Spinal cord (tissue), 10 donors: Measurements from ENCODE around the gene PRDM15. TPM values are rescaled to one million over a fixed set of nuclear protein-coding genes. Genes with fewer than 3 reads are reported as not detected.

Source experiments
- DNase-seq, 6 donors: peaks; one replicate each; pipeline versions ENCODE4 v3.0.0 to v3.0.0-alpha.2; 2013 to 2015; ENCODE audit warnings: low spot score in 6 of 6, low read depth in 4 of 6
- H3K27ac ChIP-seq: one replicate; pipeline ENCODE4 v1.5.1; 2013; ENCODE audit warnings: low read depth, low read length, control low read depth
- H3K27me3 ChIP-seq: one replicate; pipeline ENCODE4 v1.6.1; 2013; ENCODE audit warnings: low read length; ENCODE audit not compliant: control insufficient read depth, insufficient read depth
- H3K36me3 ChIP-seq: one replicate; pipeline ENCODE4 v1.6.1; 2013; ENCODE audit warnings: low read length; ENCODE audit not compliant: control insufficient read depth, insufficient read depth
- H3K4me1 ChIP-seq: one replicate; pipeline ENCODE4 v1.6.1; 2013; ENCODE audit warnings: low read length; ENCODE audit not compliant: control insufficient read depth, insufficient read depth
- H3K4me3 ChIP-seq: one replicate; pipeline ENCODE4 v1.5.1; 2013; ENCODE audit warnings: low read depth, low read length, control low read depth
- H3K9me3 ChIP-seq: one replicate; pipeline ENCODE4 v1.6.1; 2013; ENCODE audit warnings: low read length; ENCODE audit not compliant: control insufficient read depth, insufficient read depth
- WGBS: methylation state at CpG from one replicate; pipeline ENCODE4 v1.1.5; 2013; ENCODE audit warnings: missing lambda C conversion rate; ENCODE audit not compliant: insufficient coverage; 5-methylcytosine and 5-hydroxymethylcytosine counted together
- polyA plus RNA-seq, 2 donors: library from polyadenylated mRNA; unstranded; fragments of 120-200 nt; gene quantifications; one replicate each; pipeline ENCODE4 v1.2.1, GENCODE V29; 2013; ENCODE audit not compliant: insufficient read length in 2 of 2
- total RNA-seq, 2 donors: library from RNA; depleted of rRNA in 1 of 2; stranded (reverse); fragments of 120-200 nt in 1 of 2; fragments of >200 nt in 1 of 2; gene quantifications; one replicate each; pipeline versions ENCODE4 v1.2.3 to v1.2.4, GENCODE V29; 2013 to 2014
- donor health status: healthy.

PRDM15 gene
- total and polyA plus RNA-seq, 4 donors: 4.1 to 7.1 (median 6.3) TPM

DNA sequence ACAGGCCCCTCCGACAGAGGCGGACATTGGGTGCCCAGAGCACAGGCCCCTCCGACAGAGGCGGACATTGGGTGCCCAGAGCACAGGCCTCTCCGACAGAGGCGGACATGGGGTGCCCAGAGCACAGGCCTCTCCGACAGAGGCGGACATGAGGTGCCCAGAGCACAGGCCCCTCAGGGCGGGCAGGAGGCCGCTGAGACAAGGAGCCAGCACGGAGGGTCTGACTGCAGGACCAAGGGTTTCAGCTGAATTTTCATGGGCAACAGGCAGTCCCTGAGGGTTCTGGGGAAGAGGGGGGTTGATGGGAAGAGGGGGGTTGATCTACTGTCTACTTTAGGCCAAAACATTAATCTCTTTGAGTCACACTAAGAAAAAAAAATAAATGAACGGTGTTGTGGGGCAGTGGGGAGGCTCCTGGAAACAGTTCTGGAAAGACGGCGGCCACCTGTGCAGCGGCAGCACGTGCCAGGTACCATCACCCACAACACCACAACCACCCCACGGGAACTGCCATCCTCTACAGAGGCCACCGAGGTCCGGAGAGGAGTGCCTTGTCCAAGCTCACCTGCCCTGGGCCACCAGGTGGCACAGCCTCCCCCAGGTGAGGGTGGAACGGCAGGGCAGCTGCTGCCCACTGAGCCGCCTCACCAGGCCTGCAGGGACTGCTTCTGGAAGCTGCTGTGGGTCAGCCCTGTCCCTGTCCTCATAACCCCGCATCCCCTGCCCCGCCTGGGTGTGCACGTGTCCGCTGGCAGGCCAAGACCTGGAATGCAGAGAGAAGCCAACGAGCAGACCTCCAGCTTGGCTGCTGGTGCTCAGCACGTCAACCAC, 20.5 kb downstream of the PRDM15 start:
- Histone ChIP-seq H3K4me3 (no peak overlapping the region), H3K27ac (no peak overlapping the region), H3K9me3 (no peaks in the 10 kb centered on the region), H3K4me1 (peaks cover 8% of the 10 kb centered on the region), H3K36me3 (peaks cover 52% of the 10 kb centered on the region), H3K27me3 (no peaks in the 10 kb centered on the region)
- DNase-seq: no peak
- 90% methylated on average over 21 of the region's 27 CpGs for WGBS

DNA sequence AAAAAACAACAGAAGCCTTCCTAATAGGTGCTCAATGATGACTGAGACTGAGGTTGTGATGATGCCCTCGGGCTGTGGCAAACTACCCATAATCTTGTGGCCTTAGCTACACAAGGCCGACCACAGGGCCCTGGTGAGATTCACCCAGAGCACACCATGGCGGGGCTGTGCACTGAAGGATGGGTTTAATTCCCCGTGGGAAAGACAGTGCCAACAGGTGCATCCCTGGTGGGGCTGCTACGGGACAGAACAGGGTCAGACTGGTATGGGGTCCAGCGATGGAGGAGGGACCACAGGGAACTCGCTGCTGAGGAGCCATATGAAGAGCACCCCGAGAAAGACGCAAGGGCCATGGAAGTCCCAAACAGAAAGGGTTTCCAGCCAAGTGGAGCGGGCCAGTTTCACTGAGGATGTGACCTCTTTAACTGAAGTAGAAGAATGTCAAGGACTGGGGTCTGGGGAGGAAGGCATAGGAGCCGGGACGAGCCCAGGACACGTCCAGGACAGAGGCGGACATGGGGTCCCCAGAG, 21.3 kb downstream of the PRDM15 start:
- Histone ChIP-seq H3K9me3 (no peaks in the 10 kb centered on the region), H3K27ac (no peak overlapping the region), H3K36me3 (peaks cover 58% of the 10 kb centered on the region), H3K4me1 (peaks cover 4% of the 10 kb centered on the region), H3K4me3 (no peak overlapping the region), H3K27me3 (no peaks in the 10 kb centered on the region)
- DNase-seq: no peak
- 92% methylated on average over 14 of the region's 14 CpGs for WGBS

DNA sequence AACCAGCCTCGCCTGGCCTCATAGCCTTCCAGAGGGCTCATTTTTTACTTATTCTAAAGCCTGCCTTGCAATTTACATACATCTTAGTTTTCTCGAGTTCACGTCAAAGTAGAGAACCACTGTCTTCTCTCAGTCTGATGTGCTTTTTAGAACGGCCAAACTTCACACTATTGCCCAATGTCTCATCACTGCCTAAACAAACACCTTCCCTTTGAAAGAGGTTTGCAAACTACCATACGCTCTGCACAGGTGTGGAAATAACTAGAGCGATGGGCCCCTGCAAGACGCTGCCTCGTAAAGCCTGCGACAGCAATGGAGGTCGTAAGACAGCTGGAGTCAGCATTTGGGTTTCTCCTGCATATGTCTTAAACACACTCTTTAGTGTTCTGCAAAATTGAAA, 22.6 kb downstream of the PRDM15 start:
- DNase-seq: no peak
- no peak overlapping the region for H3K27ac ChIP-seq
- no peak overlapping the region for H3K4me3 ChIP-seq
- H3K9me3 ChIP-seq: no peaks in the 10 kb centered on the region
- H3K36me3 ChIP-seq: peaks cover 68% of the 10 kb centered on the region
- no peaks in the 10 kb centered on the region for H3K4me1 ChIP-seq
- WGBS: 82% methylated on average over 10 of the region's 10 CpGs
- no peaks in the 10 kb centered on the region for H3K27me3 ChIP-seq

DNA sequence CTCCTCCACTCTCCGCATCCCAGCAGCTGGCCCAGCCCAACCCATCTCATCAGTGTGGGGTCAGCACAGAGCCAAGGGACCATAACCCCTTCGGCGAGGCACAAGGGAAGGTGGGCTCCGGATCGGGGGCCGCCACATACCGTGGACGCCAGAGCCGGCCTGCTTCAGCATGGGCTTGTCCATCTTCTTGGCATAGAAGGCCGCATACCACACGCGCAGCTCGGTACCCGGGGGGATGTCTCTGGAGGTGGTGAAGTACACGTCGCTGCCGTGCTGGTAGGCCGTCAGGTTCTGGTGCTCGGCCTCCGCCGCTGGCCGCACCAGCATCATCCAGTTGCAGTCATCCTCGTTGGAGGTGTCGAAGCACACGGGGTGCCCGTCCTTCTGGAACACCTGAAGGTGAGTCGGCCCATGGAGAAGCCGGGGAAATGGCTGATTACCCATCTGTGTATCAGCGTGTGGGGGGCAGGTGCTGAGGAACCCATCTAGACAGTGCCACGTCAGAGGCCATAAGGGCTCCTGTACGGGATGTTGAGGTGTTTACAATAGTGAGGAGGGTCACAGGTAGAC, 24.6 kb downstream of the PRDM15 start:
- DNase-seq: no peak
- 94% methylated on average over 31 of the region's 31 CpGs for WGBS
- Histone ChIP-seq H3K36me3 (peaks cover 77% of the 10 kb centered on the region), H3K27ac (no peak overlapping the region), H3K27me3 (no peaks in the 10 kb centered on the region), H3K9me3 (no peaks in the 10 kb centered on the region), H3K4me3 (no peak overlapping the region), H3K4me1 (no peaks in the 10 kb centered on the region)

DNA sequence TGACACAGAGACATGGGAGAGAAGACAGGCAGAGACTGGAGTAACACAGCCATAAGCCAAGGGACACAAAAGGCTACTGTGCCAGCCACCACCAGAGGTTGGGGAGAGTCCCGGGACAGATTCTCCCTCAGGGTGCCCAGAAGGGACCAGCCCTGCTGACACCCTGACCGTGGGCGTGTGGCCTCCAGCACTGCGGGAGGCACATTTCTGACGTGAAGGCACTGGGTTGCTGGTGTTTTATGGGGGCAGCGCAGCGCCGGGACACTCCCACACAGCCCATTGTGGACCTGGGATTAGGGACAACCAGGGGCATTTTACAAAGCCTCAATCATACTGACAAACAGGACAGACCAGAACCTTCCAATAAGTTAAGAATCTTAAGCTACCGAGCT, 26.2 kb downstream of the PRDM15 start:
- H3K4me1 ChIP-seq: no peaks in the 10 kb centered on the region
- H3K27ac ChIP-seq: no peak overlapping the region
- no peaks in the 10 kb centered on the region for H3K9me3 ChIP-seq
- no peak for DNase-seq
- 93% methylated on average over 6 of the region's 9 CpGs for whole genome bisulfite sequencing
- peaks cover 67% of the 10 kb centered on the region for H3K36me3 ChIP-seq
- H3K27me3 ChIP-seq: no peaks in the 10 kb centered on the region
- H3K4me3 ChIP-seq: no peak overlapping the region

DNA sequence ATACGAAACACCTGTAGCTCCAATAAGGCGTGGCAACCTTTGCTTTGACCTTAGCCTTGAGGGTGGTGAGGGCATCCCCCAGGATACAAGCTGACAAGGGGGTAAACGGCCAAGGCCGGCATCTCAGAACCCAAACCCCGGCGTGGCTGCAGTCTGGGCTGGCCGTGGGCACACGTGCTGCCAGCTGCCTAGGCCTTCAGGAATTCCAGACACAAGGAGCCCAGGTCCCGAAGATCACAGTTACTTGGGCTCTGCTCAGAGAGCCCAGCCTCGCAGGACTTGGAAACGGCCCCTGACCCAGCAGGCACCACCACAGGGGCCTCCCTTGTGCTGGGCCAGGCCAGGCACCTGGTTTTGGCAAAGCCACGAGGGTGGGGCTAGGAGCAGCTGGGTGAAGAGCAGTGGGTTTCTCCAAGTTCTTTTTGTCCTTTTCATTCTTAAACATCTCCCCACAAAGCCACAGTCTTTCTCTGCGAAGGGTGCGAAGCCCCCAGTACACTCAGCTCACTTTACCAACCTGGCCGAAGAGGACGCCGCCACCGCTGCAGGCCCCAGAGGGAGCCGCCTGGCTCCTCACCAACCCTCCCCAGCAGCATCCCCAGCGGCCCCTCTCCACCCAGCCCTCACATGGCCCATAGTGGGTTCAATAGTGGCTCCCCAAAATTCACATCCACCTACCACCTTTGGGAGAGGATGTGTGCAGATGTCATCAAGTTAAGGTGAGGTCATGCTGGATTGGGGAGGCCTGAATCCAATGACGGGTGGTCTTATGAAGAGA, 26.8 kb downstream of the PRDM15 start:
- H3K4me1 ChIP-seq: no peaks in the 10 kb centered on the region
- no peak overlapping the region for H3K27ac ChIP-seq
- H3K9me3 ChIP-seq: no peaks in the 10 kb centered on the region
- H3K4me3 ChIP-seq: no peak overlapping the region
- WGBS: 94% methylated on average over 18 of the region's 21 CpGs
- H3K27me3 ChIP-seq: no peaks in the 10 kb centered on the region
- H3K36me3 ChIP-seq: peaks cover 67% of the 10 kb centered on the region
- no peak for DNase-seq

DNA sequence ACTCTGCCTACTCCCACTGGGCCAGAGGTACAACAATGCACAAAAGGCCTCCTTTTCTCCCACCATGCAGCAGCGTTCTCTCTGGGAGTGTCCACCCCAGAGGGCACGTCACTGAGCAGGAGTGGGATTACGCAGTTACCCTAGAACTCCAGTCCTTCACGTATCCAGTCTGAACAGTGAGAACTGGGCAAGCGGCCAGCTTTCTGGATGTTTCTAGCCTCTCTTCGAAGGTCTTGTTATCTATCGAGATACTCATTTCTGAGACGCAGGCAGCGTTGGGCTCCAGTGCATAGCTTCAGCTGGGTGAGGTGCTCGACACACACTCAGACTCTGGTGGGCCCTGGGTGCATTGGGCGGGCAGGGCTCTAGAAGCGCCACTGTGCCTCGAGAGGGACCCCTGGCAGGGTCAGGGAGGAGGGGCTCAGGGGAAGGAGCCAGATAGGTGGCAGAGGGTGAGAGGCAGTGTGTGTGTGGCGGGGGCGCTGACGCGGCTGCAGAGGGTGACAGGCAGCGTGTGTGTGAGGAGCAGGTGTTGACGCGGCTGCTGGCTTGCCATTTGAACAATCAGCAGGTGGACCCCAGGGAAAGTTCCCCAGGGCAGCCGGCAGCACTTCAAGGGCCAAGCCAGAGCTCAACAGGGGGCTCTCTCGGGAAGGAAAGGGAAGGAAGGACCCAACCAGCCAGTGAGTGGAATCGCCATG, 27.9 kb downstream of the PRDM15 start:
- no peak for DNase-seq
- Histone ChIP-seq H3K27ac (no peak overlapping the region), H3K4me3 (no peak overlapping the region), H3K4me1 (peaks cover 6% of the 10 kb centered on the region), H3K27me3 (no peaks in the 10 kb centered on the region), H3K36me3 (peaks cover 70% of the 10 kb centered on the region), H3K9me3 (no peaks in the 10 kb centered on the region)
- 82% methylated on average over 21 of the region's 23 CpGs for WGBS

DNA sequence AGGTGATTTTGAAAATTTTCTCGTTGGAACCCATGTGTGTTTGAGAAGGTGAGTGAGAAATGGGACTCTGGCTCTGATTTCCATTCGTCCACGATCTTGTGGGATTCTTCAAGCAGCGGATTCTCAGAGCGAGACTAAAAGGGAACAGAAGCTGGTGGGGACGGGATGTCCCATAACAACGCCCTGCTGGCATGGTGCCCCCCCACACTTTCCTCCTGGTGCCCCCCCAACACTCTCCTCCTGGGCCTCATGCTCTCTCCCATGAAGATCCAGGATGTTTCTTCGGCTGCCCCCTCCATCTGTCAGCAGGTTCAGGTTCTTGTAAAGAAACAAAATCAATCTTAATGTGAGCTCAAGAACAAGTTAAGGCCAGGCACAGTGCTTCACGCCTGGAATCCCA, 29.1 kb downstream of the PRDM15 start:
- Histone ChIP-seq H3K36me3 (peaks cover 76% of the 10 kb centered on the region), H3K27ac (no peak overlapping the region), H3K27me3 (no peaks in the 10 kb centered on the region), H3K4me3 (no peak overlapping the region), H3K4me1 (peaks cover 6% of the 10 kb centered on the region), H3K9me3 (no peaks in the 10 kb centered on the region)
- DNase-seq: no peak
- 94% methylated on average over 7 of the region's 9 CpGs for WGBS

DNA sequence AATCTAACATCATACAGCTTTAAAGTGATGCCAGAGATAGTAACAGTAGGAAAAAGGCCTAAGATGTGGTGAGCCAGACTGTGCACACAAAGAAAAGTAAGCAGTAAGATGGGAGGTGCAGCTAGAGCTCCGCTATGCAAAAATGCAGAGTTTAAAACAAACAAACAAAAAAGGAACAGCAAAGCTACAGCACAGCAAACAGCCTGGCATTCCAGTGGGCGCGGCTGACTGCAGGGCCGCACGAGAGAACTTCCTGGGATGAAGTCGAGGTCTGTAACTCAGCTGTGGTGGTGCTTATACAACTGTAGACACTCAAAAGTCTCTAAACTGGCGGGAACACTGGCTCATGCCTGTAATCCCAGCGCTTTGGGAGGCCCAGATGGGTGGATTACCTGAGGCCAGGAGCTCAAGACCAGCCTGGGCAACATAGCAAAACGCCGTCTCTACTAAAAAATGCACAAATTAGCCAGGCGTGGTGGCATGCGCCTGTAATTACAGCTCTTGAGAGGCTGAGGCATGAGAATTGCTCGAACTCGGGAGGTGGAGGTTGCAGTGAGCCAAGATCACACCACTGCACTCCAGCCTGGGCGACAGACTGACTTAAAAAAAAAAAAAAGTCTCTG, 30.1 kb downstream of the PRDM15 start:
- no peaks in the 10 kb centered on the region for H3K9me3 ChIP-seq
- peaks cover 66% of the 10 kb centered on the region for H3K36me3 ChIP-seq
- H3K27ac ChIP-seq: no peak overlapping the region
- no peaks in the 10 kb centered on the region for H3K27me3 ChIP-seq
- peaks cover 8% of the 10 kb centered on the region for H3K4me1 ChIP-seq
- WGBS: 92% methylated on average over 11 of the region's 15 CpGs
- H3K4me3 ChIP-seq: no peak overlapping the region
- no peak for DNase-seq
